CD4-positive, alpha-beta memory T cell (primary cell): ENCODE results near the gene COL4A2. TPM values are rescaled to one million over a fixed set of nuclear protein-coding genes. Genes with fewer than 3 reads are reported as not detected.

ENCODE experiments used
- CTCF ChIA-PET: fragments of 350-600 bp; sonication (Branson Sonifier 250); formaldehyde crosslinking; loops from one replicate; lab custom pipeline; 2021; ENCODE audit warnings: inconsistent platforms; ENCODE audit not compliant: partially characterized antibody; lab: Charles Lee
- POLR2A ChIA-PET: fragments of 350-600 bp; sonication (Branson Sonifier 250); formaldehyde crosslinking; loops from one replicate; lab custom pipeline; 2021; ENCODE audit not compliant: partially characterized antibody; lab: Charles Lee
- DNase-seq, 5 donors: peaks; one replicate each; pipeline versions ENCODE4 v3.0.0 to v3.0.0-alpha.2; 2020 to 2022; ENCODE audit warnings: mixed read lengths in 1 of 5
- H3K27ac ChIP-seq: one replicate; pipeline ENCODE4 v1.7.0; 2013; ENCODE audit warnings: low read depth, low read length
- H3K27me3 ChIP-seq: 2 replicates; pipeline ENCODE4 v1.7.0; 2013; ENCODE audit warnings: mild to moderate bottlenecking, low read length, moderate library complexity; ENCODE audit not compliant: insufficient read depth
- H3K36me3 ChIP-seq: 2 replicates; pipeline ENCODE4 v1.7.0; 2013; ENCODE audit warnings: mild to moderate bottlenecking, low read length, moderate library complexity; ENCODE audit not compliant: insufficient read depth
- H3K4me1 ChIP-seq: 2 replicates; pipeline ENCODE4 v1.7.0; 2013; ENCODE audit warnings: mild to moderate bottlenecking, low read length, moderate library complexity; ENCODE audit not compliant: insufficient read depth
- H3K4me3 ChIP-seq, 2 donors: one replicate each; pipeline ENCODE4 v1.7.0; 2013; ENCODE audit warnings: low read length in 2 of 2, mild to moderate bottlenecking in 1 of 2
- H3K9me3 ChIP-seq, 2 donors: one replicate each; pipeline ENCODE4 v1.7.0; 2013; ENCODE audit warnings: low read length in 2 of 2, control low read depth in 1 of 2; ENCODE audit not compliant: control insufficient read depth in 1 of 2
- H3K27ac Mint-ChIP-seq, 7 donors: one replicate each; pipeline ENCODE4 v1.8.0; 2020 to 2021; ENCODE audit warnings: mixed read lengths in 7 of 7, mild to moderate bottlenecking in 6 of 7, inconsistent platforms in 3 of 7, moderate library complexity in 3 of 7
- H3K27me3 Mint-ChIP-seq, 2 donors: one replicate each; pipeline ENCODE4 v1.8.0; 2020 to 2021; ENCODE audit warnings: mixed read lengths in 2 of 2
- H3K36me3 Mint-ChIP-seq, 2 donors: one replicate each; pipeline ENCODE4 v1.8.0; 2020 to 2021; ENCODE audit warnings: mixed read lengths in 2 of 2, inconsistent platforms in 1 of 2, mild to moderate bottlenecking in 1 of 2
- H3K4me1 Mint-ChIP-seq, 4 donors: one replicate each; pipeline ENCODE4 v1.8.0; 2020 to 2021; ENCODE audit warnings: mixed read lengths in 4 of 4, mild to moderate bottlenecking in 1 of 4
- H3K4me3 Mint-ChIP-seq, 8 donors: one replicate each; pipeline ENCODE4 v1.8.0; 2020 to 2021; ENCODE audit warnings: mixed read lengths in 8 of 8, mild to moderate bottlenecking in 7 of 8, moderate library complexity in 6 of 8, inconsistent platforms in 3 of 8
- H3K9me3 Mint-ChIP-seq, 8 donors: one replicate each; pipeline ENCODE4 v1.8.0; 2020 to 2021; ENCODE audit warnings: mixed read lengths in 8 of 8, mild to moderate bottlenecking in 5 of 8, inconsistent platforms in 3 of 8, moderate library complexity in 1 of 8
- intact Hi-C: fragments of 100-400 bp; cut with micrococcal nuclease; formaldehyde crosslinking; loops from one replicate; pipeline ENCODE4 v1.15.1; 2023
- polyA plus RNA-seq, 2 donors: library from polyadenylated mRNA; unstranded; fragments of 300-500 nt; fragmentation: Illumina TruSeq; gene quantifications; one replicate each; pipeline ENCODE4 v1.2.3, GENCODE V29; 2021
- total RNA-seq, 2 experiments: library from RNA; stranded (reverse); gene quantifications; one replicate each; pipeline ENCODE4 v1.2.3, GENCODE V29; 2021

COL4A2 gene
- total and polyA plus RNA-seq, 4 experiments from 2014 or later: not detected

GRCh38 chr13:110374431-110375370, 67.6 kb downstream of the COL4A2 start:
- Mint-ChIP-seq H3K9me3 (no peaks in the 10 kb centered on the region), H3K36me3 (no peaks in the 10 kb centered on the region), H3K27ac (no peak overlapping the region), H3K4me3 (no peak overlapping the region), H3K4me1 (no peaks in the 10 kb centered on the region), H3K27me3 (peaks cover 12 to 16% of the 10 kb centered on the region in 2 donors)
- Histone ChIP-seq H3K4me3 (no peak overlapping the region), H3K27ac (no peak overlapping the region), H3K9me3 (no peaks in the 10 kb centered on the region), H3K27me3 (peaks cover 4% of the 10 kb centered on the region), H3K36me3 (no peaks in the 10 kb centered on the region), H3K4me1 (no peaks in the 10 kb centered on the region)
- POLR2A ChIA-PET: no interaction called here
- intact Hi-C loops: no loop called here
- CTCF ChIA-PET: no interaction called here
- no peak for DNase-seq

DNA sequence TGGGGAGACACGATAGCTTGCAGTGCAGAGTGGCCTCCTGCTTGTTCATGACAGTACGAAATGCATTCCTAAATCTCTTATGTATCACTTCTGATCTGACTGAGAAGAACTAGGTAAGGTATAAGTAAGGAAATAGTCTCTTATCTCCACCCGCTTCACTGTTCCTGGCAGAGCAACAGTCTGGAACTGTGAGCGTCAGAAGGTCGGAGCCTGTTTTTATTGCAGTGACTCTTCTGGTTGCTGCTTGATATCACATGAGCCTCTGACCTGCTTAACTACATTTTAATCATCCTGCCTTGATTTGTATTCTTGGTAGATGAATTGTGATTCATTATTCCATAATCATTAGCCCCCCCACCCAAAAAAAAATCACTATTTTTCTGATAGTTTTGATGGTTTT, 69.0 kb downstream of the COL4A2 start:
- CTCF ChIA-PET: no interaction called here
- H3K9me3 Mint-ChIP-seq: peaks cover 0 to 6% (median 1%) of the 10 kb centered on the region in 8 donors
- H3K4me1 Mint-ChIP-seq: no peaks in the 10 kb centered on the region
- no peaks in the 10 kb centered on the region for H3K36me3 ChIP-seq
- intact Hi-C loops: no loop called here
- H3K27me3 ChIP-seq: peaks cover 4% of the 10 kb centered on the region
- no peaks in the 10 kb centered on the region for H3K4me1 ChIP-seq
- H3K9me3 ChIP-seq: no peaks in the 10 kb centered on the region
- no peak for DNase-seq
- no peaks in the 10 kb centered on the region for H3K36me3 Mint-ChIP-seq
- peaks cover 9 to 14% of the 10 kb centered on the region in 2 donors for H3K27me3 Mint-ChIP-seq
- H3K4me3 ChIP-seq: no peak overlapping the region
- no peak overlapping the region for H3K27ac ChIP-seq
- H3K4me3 Mint-ChIP-seq: no peak overlapping the region
- H3K27ac Mint-ChIP-seq: no peak overlapping the region
- POLR2A ChIA-PET: no interaction called here

- no peaks in the 10 kb centered on the region for H3K36me3 Mint-ChIP-seq
- CTCF ChIA-PET: interaction anchor here (0.9 kb wide), 1 partner anchor 10 kb away, joined by 3 read pairs; no protein-coding TSS in a partner anchor
Observed at GRCh38 chr13:110377178-110377825, 70.2 kb downstream of the COL4A2 start.

GRCh38 chr13:110377826-110378201, 70.7 kb downstream of the COL4A2 start:
- H3K4me3 ChIP-seq: no peak overlapping the region
- H3K36me3 ChIP-seq: no peaks in the 10 kb centered on the region
- H3K27me3 ChIP-seq: peaks cover 4% of the 10 kb centered on the region
- H3K27ac Mint-ChIP-seq: no peak overlapping the region
- H3K27ac ChIP-seq: no peak overlapping the region
- CTCF ChIA-PET: no interaction called here
- no peaks in the 10 kb centered on the region for H3K9me3 ChIP-seq
- POLR2A ChIA-PET: no interaction called here
- peaks cover 7 to 12% of the 10 kb centered on the region in 2 donors for H3K27me3 Mint-ChIP-seq
- no peaks in the 10 kb centered on the region for H3K36me3 Mint-ChIP-seq
- no peaks in the 10 kb centered on the region for H3K4me1 Mint-ChIP-seq
- H3K4me1 ChIP-seq: no peaks in the 10 kb centered on the region
- intact Hi-C loops: no loop called here
- no peak for DNase-seq
- no peak overlapping the region for H3K4me3 Mint-ChIP-seq
- H3K9me3 Mint-ChIP-seq: peaks cover 0 to 7% (median 3%) of the 10 kb centered on the region in 8 donors

More at GRCh38 chr13:110377178-110377825, 70.2 kb downstream of the COL4A2 start:
- Mint-ChIP-seq H3K9me3 (peaks cover 0 to 7% (median 3%) of the 10 kb centered on the region in 8 donors), H3K4me3 (no peak overlapping the region), H3K27ac (no peak overlapping the region), H3K4me1 (no peaks in the 10 kb centered on the region), H3K27me3 (peaks cover 7 to 12% of the 10 kb centered on the region in 2 donors)
- no peak overlapping the region for H3K27ac ChIP-seq
- peaks cover 4% of the 10 kb centered on the region for H3K27me3 ChIP-seq
- no peak for DNase-seq
- H3K4me1 ChIP-seq: no peaks in the 10 kb centered on the region
- H3K36me3 ChIP-seq: no peaks in the 10 kb centered on the region
- intact Hi-C loops: no loop called here
- no peak overlapping the region for H3K4me3 ChIP-seq
- H3K9me3 ChIP-seq: no peaks in the 10 kb centered on the region
- POLR2A ChIA-PET: no interaction called here

GRCh38 chr13:110379358-110379757, 72.3 kb downstream of the COL4A2 start:
- no peak for DNase-seq
- H3K4me1 ChIP-seq: no peaks in the 10 kb centered on the region
- peaks cover 7 to 12% of the 10 kb centered on the region in 2 donors for H3K27me3 Mint-ChIP-seq
- H3K36me3 ChIP-seq: no peaks in the 10 kb centered on the region
- no peak overlapping the region for H3K27ac ChIP-seq
- H3K36me3 Mint-ChIP-seq: no peaks in the 10 kb centered on the region
- H3K27me3 ChIP-seq: peaks cover 4% of the 10 kb centered on the region
- H3K27ac Mint-ChIP-seq: no peak overlapping the region
- no peak overlapping the region for H3K4me3 Mint-ChIP-seq
- H3K4me1 Mint-ChIP-seq: no peaks in the 10 kb centered on the region
- no peak overlapping the region for H3K4me3 ChIP-seq
- H3K9me3 Mint-ChIP-seq: peaks cover 0 to 7% (median 3%) of the 10 kb centered on the region in 8 donors
- H3K9me3 ChIP-seq: no peaks in the 10 kb centered on the region
- POLR2A ChIA-PET: no interaction called here
- intact Hi-C loops: no loop called here
- CTCF ChIA-PET: no interaction called here

DNA sequence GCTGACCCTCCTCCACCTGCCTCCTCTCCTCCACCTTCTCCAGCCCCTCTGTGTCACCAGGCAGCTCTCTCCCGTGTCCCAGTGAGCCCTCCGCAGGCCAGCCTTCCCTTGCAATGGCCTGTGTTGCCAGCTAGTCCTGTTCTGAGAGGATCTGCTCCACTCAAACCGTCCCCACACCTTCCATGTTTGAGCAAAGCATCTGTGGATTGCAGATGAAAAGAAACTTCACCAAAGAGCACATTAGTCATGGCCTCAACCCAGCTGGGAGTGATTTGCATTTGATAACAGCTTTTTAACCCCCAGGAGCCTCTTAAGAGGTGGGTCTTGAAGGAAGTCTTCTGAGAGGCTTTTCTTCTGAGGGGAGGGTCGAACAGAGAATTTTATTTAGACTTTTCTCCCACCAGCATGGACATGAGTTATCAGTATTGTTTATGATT, 72.8 kb downstream of the COL4A2 start:
- intact Hi-C loops: no loop called here
- ChIA-PET POLR2A (no interaction called here), CTCF (no interaction called here)
- H3K4me1 ChIP-seq: no peaks in the 10 kb centered on the region
- H3K27ac ChIP-seq: no peak overlapping the region
- DNase-seq: no peak
- Mint-ChIP-seq H3K4me3 (no peak overlapping the region), H3K9me3 (peaks cover 0 to 8% (median 5%) of the 10 kb centered on the region in 8 donors), H3K27me3 (peaks cover 5 to 9% of the 10 kb centered on the region in 2 donors), H3K27ac (no peak overlapping the region), H3K36me3 (no peaks in the 10 kb centered on the region), H3K4me1 (no peaks in the 10 kb centered on the region)
- H3K36me3 ChIP-seq: no peaks in the 10 kb centered on the region
- peaks cover 2% of the 10 kb centered on the region for H3K27me3 ChIP-seq
- no peak overlapping the region for H3K4me3 ChIP-seq
- no peaks in the 10 kb centered on the region for H3K9me3 ChIP-seq

- Histone ChIP-seq H3K4me1 (no peaks in the 10 kb centered on the region), H3K27me3 (no peaks in the 10 kb centered on the region), H3K9me3 (no peaks in the 10 kb centered on the region), H3K27ac (no peak overlapping the region), H3K36me3 (no peaks in the 10 kb centered on the region), H3K4me3 (no peak overlapping the region)
- H3K27me3 Mint-ChIP-seq: peaks cover 5 to 9% of the 10 kb centered on the region in 2 donors
- no peaks in the 10 kb centered on the region for H3K36me3 Mint-ChIP-seq
- ChIA-PET CTCF (no interaction called here), POLR2A (no interaction called here)
- H3K27ac Mint-ChIP-seq: no peak overlapping the region
- DNase-seq: no peak
- H3K4me3 Mint-ChIP-seq: no peak overlapping the region
- intact Hi-C loops: no loop called here
- H3K4me1 Mint-ChIP-seq: no peaks in the 10 kb centered on the region
- peaks cover 0 to 8% (median 5%) of the 10 kb centered on the region in 8 donors for H3K9me3 Mint-ChIP-seq
Observed at GRCh38 chr13:110380359-110381028, 73.4 kb downstream of the COL4A2 start.
